H9 (cell line): ENCODE data around the gene TMEM132D. TPM values are rescaled to one million over a fixed set of nuclear protein-coding genes. Genes with fewer than 3 reads are reported as not detected.

Source experiments
- DNase-seq: peaks from one replicate; pipeline ENCODE4 v3.0.0-alpha.2; 2017
- H2AFZ ChIP-seq: one replicate; pipeline ENCODE4 v1.6.1; 2013; ENCODE audit warnings: mild to moderate bottlenecking, low read length, control low read depth, moderate library complexity
- H2AK5ac ChIP-seq: 2 replicates; pipeline ENCODE4 v1.6.1; 2013; ENCODE audit warnings: low read length, control low read depth, mixed read lengths; ENCODE audit not compliant: insufficient read length
- H2BK120ac ChIP-seq: one replicate; pipeline ENCODE4 v1.6.1; 2013; ENCODE audit warnings: low read depth, mild to moderate bottlenecking, low read length, control low read depth, inconsistent platforms; ENCODE audit not compliant: poor library complexity, severe bottlenecking
- H2BK12ac ChIP-seq: 2 replicates; pipeline ENCODE4 v1.6.1; 2013; ENCODE audit warnings: low read length, control low read depth, mixed read lengths, low read depth; ENCODE audit not compliant: insufficient read length
- H2BK15ac ChIP-seq: 2 replicates; pipeline ENCODE4 v1.6.1; 2013; ENCODE audit warnings: low read depth, low read length, control low read depth
- H2BK20ac ChIP-seq: one replicate; pipeline ENCODE4 v1.6.1; 2013; ENCODE audit warnings: low read depth, mild to moderate bottlenecking, low read length, control low read depth, inconsistent platforms; ENCODE audit not compliant: poor library complexity, severe bottlenecking
- H2BK5ac ChIP-seq: 2 replicates; pipeline ENCODE4 v1.6.1; 2013; ENCODE audit warnings: low read length, control low read depth, mixed read lengths; ENCODE audit not compliant: insufficient read length
- H3K14ac ChIP-seq: 2 replicates; pipeline ENCODE4 v1.6.1; 2013; ENCODE audit warnings: low read length, control low read depth; ENCODE audit not compliant: insufficient read depth
- H3K18ac ChIP-seq: 2 replicates; pipeline ENCODE4 v1.6.1; 2013; ENCODE audit warnings: low read depth, mild to moderate bottlenecking, mixed read lengths, low read length, control low read depth; ENCODE audit not compliant: insufficient read length
- H3K23ac ChIP-seq: 2 replicates; pipeline ENCODE4 v1.6.1; 2013; ENCODE audit warnings: low read length, control low read depth, mixed read lengths, low read depth; ENCODE audit not compliant: insufficient read length
- H3K23me2 ChIP-seq: 2 replicates; pipeline ENCODE4 v1.6.1; 2013; ENCODE audit warnings: low read depth, mild to moderate bottlenecking, mixed read lengths, low read length, control low read depth; ENCODE audit not compliant: insufficient read length, poor library complexity, severe bottlenecking
- H3K27ac ChIP-seq: 2 replicates; pipeline ENCODE4 v1.5.1; 2013; ENCODE audit warnings: low read length, control low read depth, mixed read lengths, low read depth; ENCODE audit not compliant: insufficient read length
- H3K27me3 ChIP-seq: 2 replicates; pipeline ENCODE4 v1.6.1; 2013; ENCODE audit warnings: low read length, control low read depth, inconsistent platforms; ENCODE audit not compliant: insufficient read depth
- H3K4ac ChIP-seq: 2 replicates; pipeline ENCODE4 v1.6.1; 2013; ENCODE audit warnings: low read depth, mild to moderate bottlenecking, control low read depth, inconsistent platforms, low read length, moderate library complexity
- H3K4me1 ChIP-seq: 2 replicates; pipeline ENCODE4 v1.6.1; 2013; ENCODE audit warnings: low read length, control low read depth, inconsistent platforms; ENCODE audit not compliant: insufficient read depth
- H3K4me2 ChIP-seq: 2 replicates; pipeline ENCODE4 v1.6.1; 2013; ENCODE audit warnings: low read length, control low read depth, mixed read lengths; ENCODE audit not compliant: insufficient read length, insufficient read depth
- H3K56ac ChIP-seq: 2 replicates; pipeline ENCODE4 v1.6.1; 2013; ENCODE audit warnings: low read depth, mild to moderate bottlenecking, mixed read lengths, low read length, control low read depth; ENCODE audit not compliant: insufficient read length
- H3K79me1 ChIP-seq: 2 replicates; pipeline ENCODE4 v1.6.1; 2013; ENCODE audit warnings: low read depth, mild to moderate bottlenecking, moderate library complexity, low read length, control low read depth, inconsistent platforms; ENCODE audit not compliant: insufficient read depth, poor library complexity, severe bottlenecking
- H3K79me2 ChIP-seq: 2 replicates; pipeline ENCODE4 v1.6.1; 2013; ENCODE audit warnings: low read length, control low read depth, inconsistent platforms; ENCODE audit not compliant: insufficient read depth
- H3K9ac ChIP-seq: 2 replicates; pipeline ENCODE4 v1.6.1; 2013; ENCODE audit warnings: low read length, control low read depth, mixed read lengths; ENCODE audit not compliant: insufficient read length; ENCODE audit errors: extremely low read depth
- H3K9me3 ChIP-seq: one replicate; pipeline ENCODE4 v1.6.1; 2013; ENCODE audit warnings: low read depth, low read length, inconsistent platforms; ENCODE audit not compliant: control insufficient read depth
- H3T11ph ChIP-seq: one replicate; pipeline ENCODE4 v1.6.1; 2013; ENCODE audit warnings: mild to moderate bottlenecking, low read length, control low read depth, inconsistent platforms
- H4K20me1 ChIP-seq: one replicate; pipeline ENCODE4 v1.6.1; 2013; ENCODE audit not compliant: control insufficient read depth, insufficient read length, insufficient read depth
- H4K5ac ChIP-seq: 2 replicates; pipeline ENCODE4 v1.6.1; 2013; ENCODE audit warnings: low read depth, mild to moderate bottlenecking, mixed read lengths, low read length, control low read depth; ENCODE audit not compliant: insufficient read length
- H4K8ac ChIP-seq: replicated peaks from 2 replicates; pipeline ENCODE4 v1.6.1; 2013; ENCODE audit warnings: low read length, control low read depth, mixed read lengths, low read depth; ENCODE audit not compliant: insufficient read length
- H4K91ac ChIP-seq: 2 replicates; pipeline ENCODE4 v1.6.1; 2013; ENCODE audit warnings: low read depth, mild to moderate bottlenecking, moderate library complexity, mixed read lengths, low read length, control low read depth; ENCODE audit not compliant: insufficient read length
- H3K27ac Mint-ChIP-seq, 3 experiments: 2 replicates in 2 of 3; 3 replicates in 1 of 3; pipeline ENCODE4 v1.8.0; 2020 to 2021; ENCODE audit warnings: mixed read lengths in 3 of 3, mild to moderate bottlenecking in 1 of 3, moderate library complexity in 1 of 3
- H3K27me3 Mint-ChIP-seq: 2 replicates; pipeline ENCODE4 v1.8.0; 2021; ENCODE audit warnings: low read depth, mild to moderate bottlenecking, moderate library complexity, mixed read lengths
- H3K36me3 Mint-ChIP-seq, 3 experiments: 2 replicates in 2 of 3; 3 replicates in 1 of 3; pipeline ENCODE4 v1.8.0; 2020 to 2021; ENCODE audit warnings: low read depth in 3 of 3, mixed read lengths in 3 of 3; ENCODE audit not compliant: insufficient read depth in 1 of 3
- H3K4me1 Mint-ChIP-seq, 2 experiments: 2 replicates each; pipeline ENCODE4 v1.8.0; 2020; ENCODE audit warnings: mixed read lengths in 2 of 2
- H3K4me3 Mint-ChIP-seq, 2 experiments: 2 replicates in 1 of 2; 3 replicates in 1 of 2; pipeline ENCODE4 v1.8.0; 2020 to 2021; ENCODE audit warnings: mild to moderate bottlenecking in 2 of 2, mixed read lengths in 2 of 2, moderate library complexity in 1 of 2
- H3K9me3 Mint-ChIP-seq, 2 experiments: 2 replicates in 1 of 2; 3 replicates in 1 of 2; pipeline ENCODE4 v1.8.0; 2020; ENCODE audit warnings: mild to moderate bottlenecking in 2 of 2, mixed read lengths in 2 of 2, moderate library complexity in 1 of 2
- CTCF ChIP-seq: fragments of 200-600 bp; sonication (generic); conservative IDR thresholded peaks from 3 replicates; pipeline ENCODE4 v1.8.0; 2021; ENCODE audit warnings: antibody characterized with exemption, mild to moderate bottlenecking
- WGBS: extraction: QIAGEN DNeasy Blood & Tissue Kit; methylation state at CpG from one replicate; pipeline ENCODE4 v1.1.7; 2013; ENCODE audit warnings: missing lambda C conversion rate, low lambda C conversion rate, mixed read lengths; ENCODE audit not compliant: insufficient read length; ENCODE audit errors: extremely low coverage; 5-methylcytosine and 5-hydroxymethylcytosine counted together
- total RNA-seq: library from RNA; stranded (reverse); gene quantifications from 2 replicates; pipeline ENCODE4 v1.2.1, GENCODE V29; 2021

The TMEM132D gene
- total RNA-seq, 1 experiment from 2014 or later, result 6.1 TPM

DNA sequence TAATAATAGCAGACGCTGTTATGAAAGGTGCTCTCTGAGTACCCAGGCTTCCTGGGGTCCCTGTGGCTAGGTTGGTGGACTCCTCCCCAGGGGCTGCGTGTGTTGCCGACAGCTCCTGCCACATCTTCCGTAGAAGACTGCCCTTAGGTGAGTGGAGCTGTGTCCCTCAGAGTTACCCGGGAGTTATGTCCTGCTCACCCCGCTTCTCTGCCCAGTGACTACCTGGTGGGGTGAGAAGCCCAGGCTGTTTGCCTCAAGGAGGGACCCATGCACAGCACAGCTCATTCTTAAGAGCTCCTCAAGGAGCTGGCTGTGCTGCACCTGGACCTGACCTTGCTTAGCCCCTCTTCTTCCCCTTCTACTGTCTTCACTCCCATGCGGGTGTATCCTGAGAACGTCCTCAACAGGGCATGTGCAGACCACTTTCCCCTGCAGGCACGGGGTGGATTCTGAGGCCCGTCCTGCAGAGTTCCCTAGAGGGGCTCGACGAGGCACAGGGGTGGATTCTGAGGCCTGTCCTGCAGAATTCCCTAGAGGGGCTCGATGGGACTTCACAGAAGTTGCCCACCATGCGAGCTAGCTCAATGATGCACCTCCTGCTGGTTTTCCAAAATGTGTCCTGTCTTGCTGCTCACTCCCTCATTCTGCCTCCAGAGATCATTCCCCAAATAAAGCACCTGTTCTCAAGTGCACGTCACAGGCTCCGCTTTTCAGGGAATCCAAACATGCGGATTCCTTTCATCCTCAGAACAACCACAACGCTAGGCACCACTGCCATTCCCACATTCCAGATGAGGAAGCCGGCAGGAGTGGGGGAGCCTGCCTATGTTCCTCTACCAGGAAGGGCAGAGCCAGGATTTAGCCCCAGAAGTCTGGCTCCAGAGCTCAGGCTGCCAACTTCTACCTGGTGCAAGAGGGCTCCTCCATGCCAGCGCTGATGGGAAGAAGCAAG is 818.7 kb downstream of the TMEM132D start:
- no peaks in the 10 kb centered on the region for H4K20me1 ChIP-seq
- no peaks in the 10 kb centered on the region for H3K79me2 ChIP-seq
- no peaks in the 10 kb centered on the region for H3K9me3 ChIP-seq
- H3K4me2 ChIP-seq, result no peak overlapping the region
- H3T11ph ChIP-seq, result no peak overlapping the region
- no peak for DNase-seq
- no peaks in the 10 kb centered on the region for H3K27me3 ChIP-seq
- no peak overlapping the region for H2BK120ac ChIP-seq
- no peak overlapping the region for H4K8ac ChIP-seq
- Mint-ChIP-seq H3K27me3 (peaks cover 1% of the 10 kb centered on the region), H3K4me1 (no peaks in the 10 kb centered on the region), H3K4me3 (no peak overlapping the region), H3K9me3 (peaks cover 0 to 6% of the 10 kb centered on the region in 2 experiments; a peak in 3 of 5 replicates), H3K27ac (peak overlapping the region in 1 of 3 experiments; percentile 35; a peak in 1 of 7 replicates), H3K36me3 (peaks cover 0 to 3% (median 0%) of the 10 kb centered on the region in 3 experiments; a peak in 2 of 7 replicates)
- H3K23me2 ChIP-seq, result no peaks in the 10 kb centered on the region
- H4K91ac ChIP-seq, result no peak overlapping the region
- H3K27ac ChIP-seq, result no peak overlapping the region
- no peak overlapping the region for H3K56ac ChIP-seq
- no peak overlapping the region for H2AK5ac ChIP-seq
- no CpG with 5 or more reads among the region's 20 CpGs for WGBS
- no peak overlapping the region; the same call in 1 of the 2 replicates for H3K14ac ChIP-seq
- no peak overlapping the region for H2BK5ac ChIP-seq
- no peak overlapping the region for H2BK12ac ChIP-seq
- H2AFZ ChIP-seq, result no peak overlapping the region
- TF ChIP-seq CTCF, result no peak
- H2BK15ac ChIP-seq, result no peak overlapping the region
- no peak overlapping the region for H3K18ac ChIP-seq
- no peak overlapping the region for H3K23ac ChIP-seq
- H3K4ac ChIP-seq, result no peak overlapping the region
- H3K4me1 ChIP-seq, result no peaks in the 10 kb centered on the region
- H2BK20ac ChIP-seq, result no peak overlapping the region
- H4K5ac ChIP-seq, result no peak overlapping the region
- no peaks in the 10 kb centered on the region for H3K79me1 ChIP-seq
- H3K9ac ChIP-seq, result no peak overlapping the region
